ENCODE measurements around the gene TMEM30B. TPM values are rescaled to one million over a fixed set of nuclear protein-coding genes. Genes with fewer than 3 reads are reported as not detected.
A peak's percentile ranks its signal among the peaks of the same experiment; 100 is the strongest.

The TMEM30B gene
- total and polyA plus RNA-seq, 2 of the 4 experiments (the other 2 are of a cell fraction): 0.03 TPM; not detected in 1

- Histone ChIP-seq H3K4me1 (ENCODE audit: control insufficient read depth, insufficient read depth, low read length) (peaks cover 12% of the 10 kb centered on the region), H2BK15ac (ENCODE audit: low read depth, low read length) (no peak overlapping the region), H3K56ac (ENCODE audit: extremely low read depth, insufficient read depth, low read length) (no peak overlapping the region), H3K27ac (ENCODE audit: insufficient read depth, low read length) (no peak overlapping the region), H2AFZ (replicated peaks; ENCODE audit: low read length, poor library complexity) (no peak overlapping the region), H4K8ac (ENCODE audit: low read depth in 2 of 2, low read length in 2 of 2) (no peak overlapping the region), H3K4me2 (ENCODE audit: low read depth, low read length) (no peak overlapping the region), H3K23ac (ENCODE audit: low read depth, low read length) (no peak overlapping the region), H2AK9ac (replicated peaks; ENCODE audit: low read depth, low read length, poor library complexity) (no peak overlapping the region), H3K79me1 (ENCODE audit: low read depth in 1 of 2, low read length in 2 of 2) (no peaks in the 10 kb centered on the region), H3K27me3 (ENCODE audit: control insufficient read depth, insufficient read depth, low read length) (no peaks in the 10 kb centered on the region), H2BK120ac (ENCODE audit: low read depth, low read length) (0 out of 2 replicates have a peak overlapping the region, but pooled peaks have one; percentile 96), H4K5ac (ENCODE audit: low read depth, low read length) (no peak overlapping the region), H3K14ac (replicated peaks; ENCODE audit: low read depth, low read length) (no peak overlapping the region), H3K9me3 (ENCODE audit: control insufficient read depth, insufficient read depth, low read length) (no peaks in the 10 kb centered on the region), H4K20me1 (ENCODE audit: insufficient read depth, low read length) (no peaks in the 10 kb centered on the region), H3K36me3 (ENCODE audit: control insufficient read depth, insufficient read depth, low read length) (no peaks in the 10 kb centered on the region), H3K9ac (ENCODE audit: low read depth, low read length) (no peak overlapping the region), H2BK20ac (ENCODE audit: low read depth, low read length) (no peak overlapping the region; the same call in 1 of the 2 replicates), H3K4me3 (ENCODE audit: insufficient read depth, low read depth, low read length) (no peak overlapping the region), H2BK5ac (ENCODE audit: low read depth, low read length, poor library complexity, severe bottlenecking) (no peak overlapping the region), H2AK5ac (ENCODE audit: low read depth, low read length) (no peak overlapping the region), H3K4ac (ENCODE audit: low read depth, low read length) (no peak overlapping the region), H3K9me1 (ENCODE audit: insufficient read depth, low read length) (peaks cover 7% of the 10 kb centered on the region), H4K91ac (ENCODE audit: insufficient read depth, low read depth, low read length) (no peak overlapping the region), H3K18ac (ENCODE audit: low read depth, low read length) (no peak overlapping the region)
- no CpG with 5 or more reads among the region's 4 CpGs for WGBS, 2 experiments (ENCODE audit: extremely low coverage in 2 of 2, insufficient read length in 1 of 2)
- CTCF ChIA-PET: interaction anchor here (0.5 to 1.1 kb wide), 3 partner anchors 23 to 34 kb away, joined by 3 read pairs; no protein-coding TSS in a partner anchor
- DNase-seq (peak; percentile 63), ATAC-seq (ENCODE audit: low read depth) (peak; percentile 45; the same call in 1 of the 2 replicates)
- intact Hi-C loops (cut with micrococcal nuclease) (no loop called here), dilution Hi-C loops (cut with HindIII; ENCODE audit: low sequenced_read_pairs, unreplicated experiment) (no loop called here), in situ Hi-C loops (cut with MboI; ENCODE audit: low sequenced_read_pairs) (no loop called here)
- TF ChIP-seq RCOR1 (IDR thresholded peaks at IDR 0.05; ENCODE audit: insufficient replicate concordance, low read length): no peak
- TF ChIP-seq MAFK (IDR thresholded peaks at IDR 0.05; ENCODE audit: low read depth, low read length): peak; percentile 73
- no TSS peak for BruUV-seq (replicated peaks)
- POLR2A ChIA-PET (ENCODE audit: unreplicated experiment): no interaction called here
Measured at GRCh38 chr14:61262082-61262481, 19.1 kb downstream of the TMEM30B start.

All from IMR-90 (cell line).